Choroid plexus epithelial cell (primary cell): ENCODE data around the gene TLE3.

Experiments used
- DNase-seq: peaks from one replicate; pipeline ENCODE4 v3.0.0-alpha.2; 2010; ENCODE audit warnings: low read depth
- H3K4me3 ChIP-seq: 2 replicates; pipeline ENCODE4 v1.5.1; 2011; ENCODE audit warnings: low read depth, mild to moderate bottlenecking, control low read depth, low read length, moderate library complexity
- CTCF ChIP-seq: conservative IDR thresholded peaks from 2 replicates; pipeline ENCODE4 v1.5.1; 2011; ENCODE audit warnings: low read depth, mild to moderate bottlenecking, control low read depth, inconsistent platforms, low read length, moderate library complexity

Gene TLE3

GRCh38 chr15:70088887-70089691 is 8.6 kb downstream of the TLE3 start:
- peak overlapping the region; percentile 12 for H3K4me3 ChIP-seq
- peak; percentile 66 for DNase-seq
- TF ChIP-seq CTCF: no peak

GRCh38 chr15:70088455-70088854 is 9.3 kb downstream of the TLE3 start:
- no peak overlapping the region for H3K4me3 ChIP-seq
- no peak for TF ChIP-seq CTCF

GRCh38 chr15:70087708-70088352 is 9.9 kb downstream of the TLE3 start:
- no peak overlapping the region for H3K4me3 ChIP-seq
- DNase-seq: no peak
- no peak for TF ChIP-seq CTCF

More at GRCh38 chr15:70088455-70088854, 9.3 kb downstream of the TLE3 start:
- DNase-seq: no peak

- DNase-seq: no peak
- no peak overlapping the region for H3K4me3 ChIP-seq
- no peak for TF ChIP-seq CTCF
Measured at GRCh38 chr15:70086636-70087035, 11.1 kb downstream of the TLE3 start.

- TF ChIP-seq CTCF: no peak
- H3K4me3 ChIP-seq: no peak overlapping the region
- no peak for DNase-seq
Measured at GRCh38 chr15:70084461-70084860, 13.3 kb downstream of the TLE3 start.

GRCh38 chr15:70083946-70084345 is 13.8 kb downstream of the TLE3 start:
- TF ChIP-seq CTCF: no peak
- no peak for DNase-seq
- no peak overlapping the region for H3K4me3 ChIP-seq

- TF ChIP-seq CTCF: no peak
- H3K4me3 ChIP-seq: no peak overlapping the region
- no peak for DNase-seq
Measured at GRCh38 chr15:70083418-70083817, 14.3 kb downstream of the TLE3 start.
